Left lung (tissue), 10 donors: ENCODE data around the gene RAI1. TPM values are rescaled to one million over a fixed set of nuclear protein-coding genes. Genes with fewer than 3 reads are reported as not detected.
A peak's percentile ranks its signal among the peaks of the same experiment; 100 is the strongest.

Experiments used
- ATAC-seq: fragments of 200-7000 bp; cut with Tn5 transposase; one replicate; pipeline ENCODE4 v1.9.1; 2020; ENCODE audit warnings: moderate library complexity
- DNase-seq, 4 donors: peaks; one replicate each; pipeline ENCODE4 v3.0.0-alpha.2; 2013 to 2020
- H3K27ac ChIP-seq, 2 donors: fragments of 200-600 bp; sonication (generic) in 1 of 2; one replicate each; pipeline versions ENCODE4 v1.5.0 to v1.8.0; 2020 to 2021
- H3K27me3 ChIP-seq, 2 donors: fragments of 200-600 bp; sonication (generic) in 1 of 2; one replicate each; pipeline versions ENCODE4 v1.5.0 to v1.8.0; 2020 to 2021
- H3K36me3 ChIP-seq, 2 donors: fragments of 200-600 bp; sonication (generic) in 1 of 2; one replicate each; pipeline versions ENCODE4 v1.5.0 to v1.8.0; 2020 to 2021
- H3K4me1 ChIP-seq, 2 donors: fragments of 200-600 bp; one replicate each; pipeline ENCODE4 v1.8.0; 2021
- H3K4me3 ChIP-seq, 2 donors: fragments of 200-600 bp; sonication (generic) in 1 of 2; one replicate each; pipeline versions ENCODE4 v1.5.0 to v1.8.0; 2020 to 2021; ENCODE audit warnings: mild to moderate bottlenecking in 1 of 2
- H3K9me3 ChIP-seq, 2 donors: fragments of 200-600 bp; sonication (generic) in 1 of 2; one replicate each; pipeline versions ENCODE4 v1.5.0 to v1.8.0; 2020 to 2021
- CTCF ChIP-seq, 2 donors: fragments of 200-600 bp; sonication (generic) in 1 of 2; IDR thresholded peaks; one replicate each; pipeline versions ENCODE4 v1.5.0 to v1.8.0; 2021; ENCODE audit warnings: antibody characterized with exemption in 2 of 2
- intact Hi-C, 2 donors: fragments of 100-400 bp; cut with DNase I; formaldehyde crosslinking; loops; one replicate each; pipeline versions ENCODE4 v1.11.2 to v1.14.2; 2022
- polyA plus RNA-seq, 6 donors: library from polyadenylated mRNA; unstranded; fragments of 120-200 nt; gene quantifications; one replicate each; pipeline ENCODE4 v1.2.1, GENCODE V29; 2013; ENCODE audit not compliant: insufficient read length in 6 of 6
- total RNA-seq, 2 donors: library from RNA; stranded (reverse); fragmentation: NEBNext Ultra II Directional; extraction: Animal tissue kit (Norgen Biotek cat#: 25700); gene quantifications; one replicate each; pipeline ENCODE4 v1.2.1, GENCODE V29; 2021
- donor health status: DM: no; HTN: yes; CAD: no.
- donor health status: DM: no; HTN: no; CAD: no.

The RAI1 gene
- total and polyA plus RNA-seq, 8 donors: 28.8 to 43.8 (median 34.7) TPM

- intact Hi-C loops: no loop called here
- no peak overlapping the region for H3K27ac ChIP-seq
- H3K27me3 ChIP-seq: no peaks in the 10 kb centered on the region
- H3K9me3 ChIP-seq: no peaks in the 10 kb centered on the region
- H3K4me3 ChIP-seq: no peak overlapping the region
- ATAC-seq (no peak), DNase-seq (no peak)
- no peaks in the 10 kb centered on the region for H3K36me3 ChIP-seq
- TF ChIP-seq CTCF (IDR thresholded peaks at IDR 0.05): no peak
- peaks cover 13 to 17% of the 10 kb centered on the region in 2 donors for H3K4me1 ChIP-seq
Measured at GRCh38 chr17:17679243-17679642, 2.0 kb upstream of the RAI1 start.

GRCh38 chr17:17679748-17680147, 1.5 kb upstream of the RAI1 start:
- Histone ChIP-seq H3K27me3 (no peaks in the 10 kb centered on the region), H3K36me3 (no peaks in the 10 kb centered on the region), H3K9me3 (no peaks in the 10 kb centered on the region), H3K27ac (no peak overlapping the region), H3K4me3 (no peak overlapping the region), H3K4me1 (peaks cover 17 to 22% of the 10 kb centered on the region in 2 donors)
- ATAC-seq (no peak), DNase-seq (peak in 1 of 4 donors; percentile 2)
- no peak for TF ChIP-seq CTCF (IDR thresholded peaks at IDR 0.05)
- intact Hi-C loops: loop anchor here in 1 of 2 donors (10.0 kb wide), 1 partner anchor 185 kb away; no protein-coding TSS in a partner anchor

GRCh38 chr17:17680477-17681186, 626 bp upstream of the RAI1 start:
- no peaks in the 10 kb centered on the region for H3K27me3 ChIP-seq
- DNase-seq: no peak
- H3K4me1 ChIP-seq: peaks cover 25 to 31% of the 10 kb centered on the region in 2 donors
- peak overlapping the region in 1 of 2 donors; percentile 85 for H3K4me3 ChIP-seq
- intact Hi-C loops: loop anchor here in 1 of 2 donors (10.0 kb wide), 1 partner anchor 184 kb away; no protein-coding TSS in a partner anchor
- H3K27ac ChIP-seq: peak overlapping the region; percentile 91 to 96
- no peak for TF ChIP-seq CTCF (IDR thresholded peaks at IDR 0.05)
- H3K36me3 ChIP-seq: no peaks in the 10 kb centered on the region
- no peaks in the 10 kb centered on the region for H3K9me3 ChIP-seq
- no peak for ATAC-seq

- no peak for TF ChIP-seq CTCF (IDR thresholded peaks at IDR 0.05)
- no peaks in the 10 kb centered on the region for H3K9me3 ChIP-seq
- peaks cover 35 to 43% of the 10 kb centered on the region in 2 donors for H3K4me1 ChIP-seq
- peak overlapping the region; percentile 57 to 85 for H3K4me3 ChIP-seq
- peak in 3 of 4 donors; percentile 39 to 92 (median 58) for DNase-seq
- H3K36me3 ChIP-seq: no peaks in the 10 kb centered on the region
- ATAC-seq: peak; percentile 4
- intact Hi-C loops: loop anchor here in 1 of 2 donors (10.0 kb wide), 1 partner anchor 183 kb away; no protein-coding TSS in a partner anchor
- no peaks in the 10 kb centered on the region for H3K27me3 ChIP-seq
- peak overlapping the region; percentile 91 to 96 for H3K27ac ChIP-seq
Measured at GRCh38 chr17:17681744-17682292, 560 bp downstream of the RAI1 start.

- no peak for TF ChIP-seq CTCF (IDR thresholded peaks at IDR 0.05)
- Histone ChIP-seq H3K4me1 (peaks cover 37 to 48% of the 10 kb centered on the region in 2 donors), H3K9me3 (no peaks in the 10 kb centered on the region), H3K27me3 (no peaks in the 10 kb centered on the region), H3K27ac (peak overlapping the region; percentile 91 to 96), H3K36me3 (no peaks in the 10 kb centered on the region), H3K4me3 (peak overlapping the region; percentile 57 to 85)
- ATAC-seq (peak; percentile 43), DNase-seq (peak in 2 of 4 donors; percentile 38 to 69)
- intact Hi-C loops: loop anchor here in 1 of 2 donors (10.0 kb wide), 1 partner anchor 182 kb away; no protein-coding TSS in a partner anchor
Measured at GRCh38 chr17:17682293-17682736, 1.1 kb downstream of the RAI1 start.
